ENCODE measurements around the gene WASHC2C. TPM values are rescaled to one million over a fixed set of nuclear protein-coding genes. Genes with fewer than 3 reads are reported as not detected.
A peak's percentile ranks its signal among the peaks of the same experiment; 100 is the strongest.
"Not testable (repeated sequence)": the region's sequence is repeated elsewhere in the genome, so short reads cannot be mapped to it uniquely, and the experiment has no call there.

Gene WASHC2C
- total RNA-seq, 1 experiment from 2014 or later = 18.2 TPM

GRCh38 chr10:45757661-45758396 is 30.8 kb downstream of the WASHC2C start:
- CTCF ChIA-PET; H3K27me3 Mint-ChIP-seq (ENCODE audit: insufficient read depth, unreplicated experiment); DNase-seq (ENCODE audit: unreplicated experiment); POLR2A ChIA-PET; BruUV-seq (replicated peaks); intact Hi-C loops (cut with micrococcal nuclease); H3K9me3 Mint-ChIP-seq (ENCODE audit: unreplicated experiment); H3K4me1 Mint-ChIP-seq (ENCODE audit: insufficient read depth, unreplicated experiment); H3K27ac Mint-ChIP-seq (ENCODE audit: low read depth, unreplicated experiment); H3K4me3 Mint-ChIP-seq (ENCODE audit: unreplicated experiment): not testable (repeated sequence)
- H3K36me3 Mint-ChIP-seq (ENCODE audit: insufficient read depth, unreplicated experiment) = peaks cover 45% of the 10 kb centered on the region

- BruUV-seq (replicated peaks) = not testable (repeated sequence)
Measured at GRCh38 chr10:45761622-45762021, 34.6 kb downstream of the WASHC2C start.

GRCh38 chr10:45763037-45763436 is 36.0 kb downstream of the WASHC2C start:
- CTCF ChIA-PET = interaction anchor here (0.6 kb wide), 1 partner anchor 273 kb away, joined by 3 read pairs; no protein-coding TSS in a partner anchor
- H3K9me3 Mint-ChIP-seq (ENCODE audit: unreplicated experiment); H3K27ac Mint-ChIP-seq (ENCODE audit: low read depth, unreplicated experiment); BruUV-seq (replicated peaks); intact Hi-C loops (cut with micrococcal nuclease); H3K27me3 Mint-ChIP-seq (ENCODE audit: insufficient read depth, unreplicated experiment); H3K4me1 Mint-ChIP-seq (ENCODE audit: insufficient read depth, unreplicated experiment); DNase-seq (ENCODE audit: unreplicated experiment); POLR2A ChIA-PET; H3K4me3 Mint-ChIP-seq (ENCODE audit: unreplicated experiment): not testable (repeated sequence)
- H3K36me3 Mint-ChIP-seq (ENCODE audit: insufficient read depth, unreplicated experiment) = peaks cover 26% of the 10 kb centered on the region

More at GRCh38 chr10:45761622-45762021, 34.6 kb downstream of the WASHC2C start:
- intact Hi-C loops (cut with micrococcal nuclease); H3K9me3 Mint-ChIP-seq (ENCODE audit: unreplicated experiment); H3K27me3 Mint-ChIP-seq (ENCODE audit: insufficient read depth, unreplicated experiment); DNase-seq (ENCODE audit: unreplicated experiment); H3K4me1 Mint-ChIP-seq (ENCODE audit: insufficient read depth, unreplicated experiment); CTCF ChIA-PET; POLR2A ChIA-PET; H3K4me3 Mint-ChIP-seq (ENCODE audit: unreplicated experiment); H3K27ac Mint-ChIP-seq (ENCODE audit: low read depth, unreplicated experiment): not testable (repeated sequence)
- peaks cover 31% of the 10 kb centered on the region for H3K36me3 Mint-ChIP-seq (ENCODE audit: insufficient read depth, unreplicated experiment)

- H3K9me3 Mint-ChIP-seq (ENCODE audit: unreplicated experiment); intact Hi-C loops (cut with micrococcal nuclease); H3K4me1 Mint-ChIP-seq (ENCODE audit: insufficient read depth, unreplicated experiment); H3K27me3 Mint-ChIP-seq (ENCODE audit: insufficient read depth, unreplicated experiment); BruUV-seq (replicated peaks); CTCF ChIA-PET; H3K27ac Mint-ChIP-seq (ENCODE audit: low read depth, unreplicated experiment); H3K4me3 Mint-ChIP-seq (ENCODE audit: unreplicated experiment); POLR2A ChIA-PET; DNase-seq (ENCODE audit: unreplicated experiment): not testable (repeated sequence)
- H3K36me3 Mint-ChIP-seq (ENCODE audit: insufficient read depth, unreplicated experiment) = peaks cover 28% of the 10 kb centered on the region
Measured at GRCh38 chr10:45768334-45768733, 41.3 kb downstream of the WASHC2C start.

- BruUV-seq (replicated peaks); H3K27ac Mint-ChIP-seq (ENCODE audit: low read depth, unreplicated experiment); H3K4me3 Mint-ChIP-seq (ENCODE audit: unreplicated experiment); intact Hi-C loops (cut with micrococcal nuclease); CTCF ChIA-PET; H3K4me1 Mint-ChIP-seq (ENCODE audit: insufficient read depth, unreplicated experiment); H3K27me3 Mint-ChIP-seq (ENCODE audit: insufficient read depth, unreplicated experiment); H3K9me3 Mint-ChIP-seq (ENCODE audit: unreplicated experiment); DNase-seq (ENCODE audit: unreplicated experiment); POLR2A ChIA-PET: not testable (repeated sequence)
- H3K36me3 Mint-ChIP-seq (ENCODE audit: insufficient read depth, unreplicated experiment) = peaks cover 30% of the 10 kb centered on the region
Measured at GRCh38 chr10:45771757-45772461, 44.8 kb downstream of the WASHC2C start.

GRCh38 chr10:45786217-45786616 is 59.2 kb downstream of the WASHC2C start:
- H3K36me3 Mint-ChIP-seq (ENCODE audit: insufficient read depth, unreplicated experiment) = peaks cover 16% of the 10 kb centered on the region
- DNase-seq (ENCODE audit: unreplicated experiment); POLR2A ChIA-PET; H3K9me3 Mint-ChIP-seq (ENCODE audit: unreplicated experiment); H3K27ac Mint-ChIP-seq (ENCODE audit: low read depth, unreplicated experiment); H3K27me3 Mint-ChIP-seq (ENCODE audit: insufficient read depth, unreplicated experiment); H3K4me1 Mint-ChIP-seq (ENCODE audit: insufficient read depth, unreplicated experiment); intact Hi-C loops (cut with micrococcal nuclease); H3K4me3 Mint-ChIP-seq (ENCODE audit: unreplicated experiment); CTCF ChIA-PET; BruUV-seq (replicated peaks): not testable (repeated sequence)

- H3K27me3 Mint-ChIP-seq (ENCODE audit: insufficient read depth, unreplicated experiment); DNase-seq (ENCODE audit: unreplicated experiment); BruUV-seq (replicated peaks); H3K4me1 Mint-ChIP-seq (ENCODE audit: insufficient read depth, unreplicated experiment); intact Hi-C loops (cut with micrococcal nuclease); H3K9me3 Mint-ChIP-seq (ENCODE audit: unreplicated experiment); CTCF ChIA-PET; H3K4me3 Mint-ChIP-seq (ENCODE audit: unreplicated experiment); POLR2A ChIA-PET; H3K27ac Mint-ChIP-seq (ENCODE audit: low read depth, unreplicated experiment): not testable (repeated sequence)
- H3K36me3 Mint-ChIP-seq (ENCODE audit: insufficient read depth, unreplicated experiment) = peaks cover 16% of the 10 kb centered on the region
Measured at GRCh38 chr10:45787212-45787741, 60.2 kb downstream of the WASHC2C start.

- H3K27me3 Mint-ChIP-seq (ENCODE audit: insufficient read depth, unreplicated experiment); H3K27ac Mint-ChIP-seq (ENCODE audit: low read depth, unreplicated experiment); H3K4me1 Mint-ChIP-seq (ENCODE audit: insufficient read depth, unreplicated experiment); H3K4me3 Mint-ChIP-seq (ENCODE audit: unreplicated experiment); POLR2A ChIA-PET; BruUV-seq (replicated peaks); DNase-seq (ENCODE audit: unreplicated experiment); H3K9me3 Mint-ChIP-seq (ENCODE audit: unreplicated experiment); intact Hi-C loops (cut with micrococcal nuclease): not testable (repeated sequence)
- CTCF ChIA-PET = interaction anchor here (0.6 kb wide), 1 partner anchor 540 kb away, joined by 3 read pairs; no protein-coding TSS in a partner anchor
- H3K36me3 Mint-ChIP-seq (ENCODE audit: insufficient read depth, unreplicated experiment) = peaks cover 29% of the 10 kb centered on the region
Measured at GRCh38 chr10:45789991-45790390, 62.9 kb downstream of the WASHC2C start.

- peak; percentile 40 for DNase-seq (ENCODE audit: unreplicated experiment)
- BruUV-seq (replicated peaks) = not testable (repeated sequence)
Measured at GRCh38 chr10:45790694-45791426, 63.8 kb downstream of the WASHC2C start.

More at GRCh38 chr10:45790694-45791426, 63.8 kb downstream of the WASHC2C start:
- CTCF ChIA-PET; H3K4me1 Mint-ChIP-seq (ENCODE audit: insufficient read depth, unreplicated experiment); H3K4me3 Mint-ChIP-seq (ENCODE audit: unreplicated experiment); H3K27me3 Mint-ChIP-seq (ENCODE audit: insufficient read depth, unreplicated experiment); POLR2A ChIA-PET; intact Hi-C loops (cut with micrococcal nuclease); H3K9me3 Mint-ChIP-seq (ENCODE audit: unreplicated experiment): not testable (repeated sequence)
- Mint-ChIP-seq H3K36me3 (ENCODE audit: insufficient read depth, unreplicated experiment) (peaks cover 31% of the 10 kb centered on the region), H3K27ac (ENCODE audit: low read depth, unreplicated experiment) (peak overlapping the region; percentile 42)

Measured in MCF 10A (cell line).